ENCODE measurements around the gene RAB7B. TPM values are rescaled to one million over a fixed set of nuclear protein-coding genes. Genes with fewer than 3 reads are reported as not detected.

RAB7B gene
- total RNA-seq, 2 experiments from 2014 or later = not detected

DNA sequence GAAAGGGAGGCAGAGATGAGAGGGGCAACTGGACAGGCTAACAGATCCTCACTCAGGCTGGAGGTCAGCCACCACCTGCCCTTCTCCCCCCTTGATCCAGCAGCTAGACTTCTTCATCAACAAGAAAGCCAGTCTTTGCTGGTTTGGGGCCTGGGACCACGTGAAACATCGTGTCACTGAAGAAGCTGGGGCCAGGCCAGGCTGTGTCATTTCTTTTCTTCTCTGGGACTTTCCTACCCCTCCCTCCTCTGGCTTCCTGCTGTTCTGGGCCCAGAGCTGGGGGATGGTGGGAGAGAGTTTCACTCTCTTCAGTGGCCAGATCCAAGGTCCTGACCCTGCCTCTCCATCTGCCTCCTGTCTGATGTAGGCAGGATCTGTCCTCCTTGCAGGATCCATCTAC, 41.8 kb downstream of the RAB7B start:
- Mint-ChIP-seq H3K4me1 (peaks cover 6% of the 10 kb centered on the region), H3K4me3 (no peak overlapping the region), H3K9me3 (ENCODE audit: low read depth) (no peaks in the 10 kb centered on the region), H3K36me3 (no peaks in the 10 kb centered on the region), H3K27ac (no peak overlapping the region), H3K27me3 (peaks cover 24% of the 10 kb centered on the region)
- DNase-seq (no peak), ATAC-seq (peak; percentile 30)
- CTCF ChIA-PET = interaction anchor here (0.6 to 3.9 kb wide), 4 partner anchors 10 to 44 kb away, joined by 3 to 19 read pairs (median 6); no protein-coding TSS in a partner anchor

DNA sequence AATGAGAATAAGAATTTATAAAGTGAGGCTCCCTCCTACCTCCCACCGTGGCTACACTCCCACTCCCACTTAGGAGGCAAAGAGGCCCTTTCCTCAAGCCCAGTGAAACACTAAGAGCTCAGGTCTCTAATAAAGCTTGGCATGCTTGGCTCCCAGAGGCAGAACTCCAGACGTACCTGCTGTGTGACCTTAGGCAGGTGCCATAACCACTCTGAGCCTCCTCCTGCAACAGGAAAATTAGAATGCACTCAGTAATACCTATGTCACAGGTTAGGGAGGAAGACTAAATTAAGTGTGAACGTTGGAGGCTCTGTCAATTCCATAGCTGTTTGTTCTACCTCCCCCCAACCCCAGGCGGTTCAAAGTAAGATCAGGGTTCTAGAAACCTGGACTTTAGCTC, 43.4 kb downstream of the RAB7B start:
- Mint-ChIP-seq H3K36me3 (no peaks in the 10 kb centered on the region), H3K9me3 (ENCODE audit: low read depth) (no peaks in the 10 kb centered on the region), H3K4me1 (peaks cover 6% of the 10 kb centered on the region), H3K4me3 (no peak overlapping the region), H3K27me3 (peaks cover 33% of the 10 kb centered on the region), H3K27ac (no peak overlapping the region)
- CTCF ChIA-PET = interaction anchor here (3.0 to 3.9 kb wide), 2 partner anchors 11 to 18 kb away, joined by 10 to 19 read pairs; no protein-coding TSS in a partner anchor
- ATAC-seq = no peak
- no peak for DNase-seq

DNA sequence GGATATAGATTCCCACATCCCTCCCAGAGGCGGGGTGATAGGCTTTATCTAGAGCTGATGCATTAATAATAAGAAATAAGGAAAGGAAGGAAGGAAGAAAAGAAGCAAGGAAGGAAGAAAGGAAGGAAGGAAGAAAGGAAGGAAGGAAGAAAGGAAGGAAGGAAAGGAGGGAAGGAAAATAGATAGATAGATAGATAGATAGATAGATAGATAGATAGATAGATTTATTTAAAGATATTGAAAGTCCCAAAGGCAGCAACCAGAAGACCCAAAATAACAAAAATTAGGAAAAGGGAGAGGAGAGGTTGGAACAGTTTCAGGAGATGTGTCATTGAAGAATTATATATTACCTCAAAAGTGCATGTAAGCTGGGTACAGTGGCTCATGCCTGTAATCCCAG, 47.7 kb downstream of the RAB7B start:
- Mint-ChIP-seq H3K4me1 (no peaks in the 10 kb centered on the region), H3K4me3 (no peak overlapping the region), H3K36me3 (no peaks in the 10 kb centered on the region), H3K27ac (no peak overlapping the region), H3K27me3 (peaks cover 36% of the 10 kb centered on the region), H3K9me3 (ENCODE audit: low read depth) (no peaks in the 10 kb centered on the region)
- CTCF ChIA-PET = no interaction called here
- ATAC-seq (no peak), DNase-seq (no peak)

DNA sequence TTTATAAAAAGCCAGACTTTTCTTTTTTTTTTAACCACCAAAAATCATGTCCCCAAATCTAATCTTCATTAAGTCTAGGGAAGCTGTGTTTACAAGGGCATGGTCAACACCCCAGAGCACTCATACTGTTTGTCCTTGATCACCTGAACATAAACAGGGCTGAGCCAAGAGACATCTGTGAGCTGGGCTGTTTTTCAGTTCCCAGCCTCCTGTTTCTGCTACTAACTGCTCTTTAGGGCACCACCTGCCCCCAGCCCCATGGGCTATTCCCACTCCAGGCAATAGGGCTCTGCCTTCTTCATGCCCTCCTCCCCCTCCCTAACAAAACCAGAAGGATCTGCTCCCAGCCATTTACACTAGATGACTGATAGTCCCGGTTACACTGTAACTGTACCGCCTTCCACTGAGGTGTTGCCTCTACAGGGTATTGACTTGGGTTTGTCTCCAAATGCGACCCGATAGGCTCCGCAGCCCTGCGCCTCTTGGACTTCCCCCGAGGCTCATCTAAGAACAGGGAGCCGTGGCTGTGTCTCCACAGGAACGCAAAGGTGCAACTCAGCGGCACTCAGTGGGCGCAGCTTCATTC, 48.3 kb downstream of the RAB7B start:
- no peaks in the 10 kb centered on the region for H3K36me3 Mint-ChIP-seq
- H3K27ac Mint-ChIP-seq = no peak overlapping the region
- H3K27me3 Mint-ChIP-seq = peaks cover 36% of the 10 kb centered on the region
- no peak overlapping the region for H3K4me3 Mint-ChIP-seq
- no peak for ATAC-seq
- no peaks in the 10 kb centered on the region for H3K4me1 Mint-ChIP-seq
- no peak for DNase-seq
- CTCF ChIA-PET = no interaction called here
- H3K9me3 Mint-ChIP-seq (ENCODE audit: low read depth) = no peaks in the 10 kb centered on the region

DNA sequence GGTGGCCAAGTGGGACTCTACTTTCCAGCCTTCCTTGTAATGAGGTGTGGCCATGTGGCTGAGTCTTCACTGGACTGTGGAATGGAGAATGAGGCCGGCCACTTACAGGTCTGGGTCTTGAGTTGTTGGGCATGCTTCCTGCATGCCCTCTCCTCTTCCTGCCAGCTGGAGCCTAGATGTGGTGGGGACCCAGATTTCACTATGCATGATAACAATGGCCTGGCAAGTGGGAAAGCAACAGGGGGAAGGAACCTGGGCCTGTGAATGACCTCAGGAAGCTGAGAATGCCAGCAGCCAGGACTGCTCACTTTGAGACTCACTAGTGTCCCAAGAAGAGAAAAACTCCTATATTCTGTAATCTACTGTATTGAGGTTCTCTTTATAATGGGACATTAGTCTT, 51.4 kb downstream of the RAB7B start:
- no peak overlapping the region for H3K27ac Mint-ChIP-seq

DNA sequence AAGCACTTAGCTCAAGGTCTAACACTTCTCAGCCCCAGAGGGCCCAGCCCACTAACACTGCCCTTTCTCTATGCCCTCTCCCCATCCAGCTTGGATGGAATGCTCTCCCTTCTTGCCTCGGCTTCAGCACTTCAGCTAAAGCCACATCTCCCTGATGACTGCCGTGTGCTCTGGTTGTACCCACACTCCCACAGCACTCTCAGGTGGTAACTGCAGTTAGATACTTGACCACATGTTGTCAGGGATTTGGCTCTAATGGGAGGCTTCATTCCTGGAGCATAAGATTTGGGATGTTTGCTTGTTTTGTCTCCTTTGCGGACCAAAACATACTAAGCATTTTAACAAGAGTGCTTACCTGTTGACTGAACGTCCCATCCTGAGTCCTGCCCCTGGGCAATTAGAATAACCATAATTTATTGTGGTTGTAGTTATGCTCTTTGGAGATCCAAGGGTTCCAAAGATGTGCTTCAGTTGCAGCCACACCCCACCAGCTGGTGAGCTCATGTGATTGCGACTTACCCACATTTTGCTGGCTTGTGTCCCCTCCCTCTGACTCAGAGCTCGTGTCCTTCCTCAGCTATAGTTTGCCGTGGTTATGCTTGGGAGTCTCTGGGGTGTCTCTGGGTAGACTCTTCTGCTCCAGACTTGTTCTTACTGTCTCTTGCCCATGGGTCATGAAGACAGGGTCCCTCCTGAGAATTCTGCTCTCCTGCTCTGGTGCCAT, 52.2 kb downstream of the RAB7B start:
- Mint-ChIP-seq H3K9me3 (ENCODE audit: low read depth) (no peaks in the 10 kb centered on the region), H3K4me1 (no peaks in the 10 kb centered on the region), H3K4me3 (no peak overlapping the region), H3K27me3 (peaks cover 23% of the 10 kb centered on the region), H3K27ac (no peak overlapping the region), H3K36me3 (no peaks in the 10 kb centered on the region)
- CTCF ChIA-PET = interaction anchor here (1.1 to 3.0 kb wide), 4 partner anchors 26 to 292 kb away, joined by 3 to 12 read pairs (median 7); no protein-coding TSS in a partner anchor
- ATAC-seq (no peak), DNase-seq (no peak)

More for the DNA sequence above, 51.4 kb downstream of the RAB7B start:
- no peaks in the 10 kb centered on the region for H3K4me1 Mint-ChIP-seq
- DNase-seq (no peak), ATAC-seq (no peak)
- peaks cover 20% of the 10 kb centered on the region for H3K27me3 Mint-ChIP-seq
- H3K4me3 Mint-ChIP-seq = no peak overlapping the region
- no peaks in the 10 kb centered on the region for H3K36me3 Mint-ChIP-seq
- H3K9me3 Mint-ChIP-seq (ENCODE audit: low read depth) = no peaks in the 10 kb centered on the region
- CTCF ChIA-PET = interaction anchor here (1.1 to 3.0 kb wide), 4 partner anchors 25 to 293 kb away, joined by 3 to 12 read pairs (median 7); no protein-coding TSS in a partner anchor

DNA sequence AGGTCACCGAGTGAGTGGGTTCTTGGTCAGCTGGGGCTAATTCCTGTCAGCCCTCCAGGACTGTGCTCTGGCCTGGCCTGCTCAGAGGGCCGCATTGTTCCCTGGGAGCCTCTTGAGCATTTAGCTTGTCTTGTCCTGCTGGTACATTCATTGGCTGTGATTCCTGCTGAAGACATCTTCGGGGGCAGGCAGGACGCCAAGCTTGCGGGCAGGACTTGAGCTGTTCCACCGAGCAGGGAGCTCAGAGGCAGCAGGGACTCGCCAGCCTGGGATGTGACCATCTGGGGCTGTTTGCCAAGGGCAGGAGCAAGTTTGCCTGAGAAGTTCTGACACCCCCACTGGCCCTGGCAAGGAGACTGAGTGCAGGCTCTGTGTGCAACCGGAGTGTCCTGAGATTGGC, 52.9 kb downstream of the RAB7B start:
- Mint-ChIP-seq H3K36me3 (no peaks in the 10 kb centered on the region), H3K9me3 (ENCODE audit: low read depth) (no peaks in the 10 kb centered on the region), H3K27ac (no peak overlapping the region), H3K27me3 (peaks cover 26% of the 10 kb centered on the region), H3K4me3 (no peak overlapping the region), H3K4me1 (no peaks in the 10 kb centered on the region)
- ATAC-seq = no peak
- no peak for DNase-seq
- CTCF ChIA-PET = interaction anchor here (2.8 to 3.0 kb wide), 2 partner anchors 27 to 31 kb away, joined by 11 to 12 read pairs; no protein-coding TSS in a partner anchor

DNA sequence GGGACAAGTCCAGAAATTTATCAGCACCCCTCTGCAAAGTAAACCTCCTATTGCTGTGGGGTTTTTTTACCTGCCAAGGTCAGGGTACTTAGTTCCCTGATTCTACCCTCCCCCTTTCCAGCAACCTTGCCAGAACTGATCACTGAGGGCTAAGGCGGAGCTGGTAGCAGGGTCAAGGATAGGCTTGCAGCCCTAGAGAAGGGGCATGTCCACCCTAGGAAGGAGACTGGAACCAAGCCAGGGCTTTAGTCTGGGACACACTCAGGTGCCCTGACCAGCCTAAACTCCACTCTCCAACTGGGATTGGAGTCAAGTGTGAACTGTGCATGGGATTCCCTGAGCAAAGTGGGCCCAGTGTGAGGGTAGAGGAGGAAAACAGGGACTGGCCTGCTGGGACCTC, 53.4 kb downstream of the RAB7B start:
- no peak overlapping the region for H3K4me3 Mint-ChIP-seq
- DNase-seq (no peak), ATAC-seq (no peak)
- H3K27ac Mint-ChIP-seq = no peak overlapping the region
- H3K4me1 Mint-ChIP-seq = no peaks in the 10 kb centered on the region
- CTCF ChIA-PET = interaction anchor here (2.8 to 3.0 kb wide), 2 partner anchors 27 to 31 kb away, joined by 11 to 12 read pairs; no protein-coding TSS in a partner anchor
- peaks cover 26% of the 10 kb centered on the region for H3K27me3 Mint-ChIP-seq
- H3K9me3 Mint-ChIP-seq (ENCODE audit: low read depth) = no peaks in the 10 kb centered on the region
- no peaks in the 10 kb centered on the region for H3K36me3 Mint-ChIP-seq

DNA sequence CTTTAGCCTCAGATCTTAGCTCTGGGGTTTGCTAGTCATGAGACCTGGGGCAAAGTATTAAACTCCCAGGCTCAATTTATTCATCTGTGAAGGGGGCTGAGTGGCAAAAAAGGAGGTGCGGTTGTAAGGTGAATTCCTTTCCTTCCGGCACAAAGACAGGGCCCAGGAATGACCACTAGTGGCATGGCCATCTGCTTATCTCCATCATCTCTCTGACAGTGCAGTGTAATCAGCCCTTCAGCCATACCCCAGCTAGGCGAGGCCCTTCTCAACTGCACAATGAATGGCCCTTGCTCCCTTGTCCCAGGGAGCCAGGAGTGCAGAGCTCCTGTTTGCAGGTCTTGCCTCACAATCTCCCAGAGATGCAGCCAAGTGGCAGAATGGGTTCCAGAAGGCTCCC, 54.3 kb downstream of the RAB7B start:
- Mint-ChIP-seq H3K27me3 (peaks cover 24% of the 10 kb centered on the region), H3K9me3 (ENCODE audit: low read depth) (no peaks in the 10 kb centered on the region), H3K27ac (no peak overlapping the region), H3K4me3 (no peak overlapping the region), H3K36me3 (no peaks in the 10 kb centered on the region), H3K4me1 (no peaks in the 10 kb centered on the region)
- ATAC-seq = no peak
- DNase-seq = no peak
- CTCF ChIA-PET = interaction anchor here (1.0 kb wide), 1 partner anchor 28 kb away, joined by 4 read pairs; no protein-coding TSS in a partner anchor

DNA sequence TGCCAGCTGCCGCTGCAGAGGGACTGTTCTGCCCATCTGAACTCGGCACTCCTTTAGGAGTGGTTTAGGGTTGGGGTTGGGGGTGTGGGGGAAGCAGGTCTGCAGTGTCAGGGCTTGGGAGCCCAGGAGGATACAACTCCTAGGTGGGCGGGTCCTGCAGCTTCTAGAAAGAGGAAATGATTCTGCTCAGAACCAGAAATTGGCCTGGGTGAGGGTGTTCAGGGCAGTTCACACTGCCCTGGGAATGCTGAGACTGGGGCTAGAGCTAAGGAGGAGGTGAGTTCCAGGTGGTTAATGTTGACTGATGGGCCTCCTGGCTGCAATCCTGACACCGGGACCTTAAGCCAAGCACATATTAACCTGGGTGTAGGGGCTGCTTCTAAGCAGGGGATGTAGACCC, 55.2 kb downstream of the RAB7B start:
- DNase-seq = no peak
- Mint-ChIP-seq H3K27me3 (peaks cover 27% of the 10 kb centered on the region), H3K9me3 (ENCODE audit: low read depth) (no peaks in the 10 kb centered on the region), H3K27ac (no peak overlapping the region), H3K36me3 (no peaks in the 10 kb centered on the region), H3K4me1 (no peaks in the 10 kb centered on the region), H3K4me3 (no peak overlapping the region)
- CTCF ChIA-PET = no interaction called here
- ATAC-seq = no peak

DNA sequence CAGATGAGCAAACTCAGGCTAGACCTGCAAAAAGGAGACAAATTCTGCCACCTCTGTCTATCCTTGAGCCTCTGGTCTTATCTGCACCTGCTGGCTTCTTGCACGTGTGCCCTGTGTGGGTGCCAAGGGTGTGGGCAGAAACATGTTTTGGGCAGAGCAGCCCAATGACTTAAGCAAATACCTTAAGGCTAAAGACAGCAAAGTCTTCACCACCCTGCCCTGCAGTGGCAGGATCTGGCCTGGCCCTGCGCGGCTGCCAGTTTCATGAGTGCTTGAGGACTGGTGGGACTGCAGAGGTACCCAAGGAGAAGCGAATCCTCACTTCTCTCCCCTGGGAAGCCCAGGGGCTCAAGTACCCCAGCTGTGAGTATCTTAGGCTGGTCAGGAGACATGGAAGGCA, 56.2 kb downstream of the RAB7B start:
- H3K36me3 Mint-ChIP-seq = no peaks in the 10 kb centered on the region
- H3K27ac Mint-ChIP-seq = no peak overlapping the region
- no peaks in the 10 kb centered on the region for H3K4me1 Mint-ChIP-seq
- CTCF ChIA-PET = interaction anchor here (1.7 kb wide), 1 partner anchor 31 kb away, joined by 4 read pairs; no protein-coding TSS in a partner anchor
- ATAC-seq (no peak), DNase-seq (no peak)
- H3K9me3 Mint-ChIP-seq (ENCODE audit: low read depth) = no peaks in the 10 kb centered on the region
- peaks cover 32% of the 10 kb centered on the region for H3K27me3 Mint-ChIP-seq
- H3K4me3 Mint-ChIP-seq = no peak overlapping the region

DNA sequence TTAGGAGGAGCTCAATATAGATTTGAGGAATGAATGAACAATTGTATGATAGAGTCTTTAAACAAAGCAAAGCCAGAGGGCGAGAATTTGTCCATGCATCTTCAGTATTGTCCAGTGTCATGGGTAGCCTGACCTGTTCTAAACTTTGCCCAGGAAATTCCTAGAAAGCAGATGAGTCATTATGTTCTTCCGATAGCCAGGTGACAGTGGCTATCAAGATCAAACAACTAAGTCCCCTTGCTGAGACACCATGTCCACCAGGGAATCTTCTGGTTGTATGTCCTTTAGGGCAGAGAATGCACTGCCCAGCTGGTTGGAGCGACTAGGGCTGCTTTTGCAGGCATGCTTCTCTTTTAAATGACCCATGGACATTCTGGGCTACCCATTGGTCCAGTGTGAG, 58.1 kb downstream of the RAB7B start:
- Mint-ChIP-seq H3K4me1 (no peaks in the 10 kb centered on the region), H3K9me3 (ENCODE audit: low read depth) (no peaks in the 10 kb centered on the region), H3K36me3 (no peaks in the 10 kb centered on the region), H3K27ac (no peak overlapping the region), H3K27me3 (peaks cover 36% of the 10 kb centered on the region), H3K4me3 (no peak overlapping the region)
- no peak for DNase-seq
- ATAC-seq = no peak
- CTCF ChIA-PET = interaction anchor here (1.5 kb wide), 1 partner anchor 33 kb away, joined by 5 read pairs; no protein-coding TSS in a partner anchor

DNA sequence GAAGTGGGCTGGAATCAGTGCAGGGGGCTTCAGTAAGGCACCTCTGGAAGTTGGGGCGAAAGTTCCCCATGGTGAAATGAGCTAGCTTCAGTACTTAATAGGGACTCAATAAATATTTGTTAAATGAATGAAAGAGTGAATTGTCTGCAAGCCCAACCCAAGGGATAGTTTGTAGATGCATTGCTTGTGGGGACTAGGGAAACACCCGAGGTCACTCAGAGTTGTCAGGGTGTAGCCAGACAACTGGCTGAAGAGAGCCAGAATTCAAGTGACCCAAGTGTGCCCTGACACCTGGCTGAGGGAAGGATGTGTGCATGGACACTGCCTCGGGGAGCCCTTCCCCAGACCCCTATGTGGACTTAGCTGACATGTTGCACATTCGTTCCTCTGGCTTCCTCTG, 58.7 kb downstream of the RAB7B start:
- peaks cover 36% of the 10 kb centered on the region for H3K27me3 Mint-ChIP-seq
- H3K36me3 Mint-ChIP-seq = no peaks in the 10 kb centered on the region
- no peak overlapping the region for H3K27ac Mint-ChIP-seq
- H3K4me3 Mint-ChIP-seq = no peak overlapping the region
- CTCF ChIA-PET = interaction anchor here (1.5 kb wide), 1 partner anchor 33 kb away, joined by 5 read pairs; no protein-coding TSS in a partner anchor
- H3K9me3 Mint-ChIP-seq (ENCODE audit: low read depth) = no peaks in the 10 kb centered on the region
- H3K4me1 Mint-ChIP-seq = no peaks in the 10 kb centered on the region
- ATAC-seq (no peak), DNase-seq (no peak)

DNA sequence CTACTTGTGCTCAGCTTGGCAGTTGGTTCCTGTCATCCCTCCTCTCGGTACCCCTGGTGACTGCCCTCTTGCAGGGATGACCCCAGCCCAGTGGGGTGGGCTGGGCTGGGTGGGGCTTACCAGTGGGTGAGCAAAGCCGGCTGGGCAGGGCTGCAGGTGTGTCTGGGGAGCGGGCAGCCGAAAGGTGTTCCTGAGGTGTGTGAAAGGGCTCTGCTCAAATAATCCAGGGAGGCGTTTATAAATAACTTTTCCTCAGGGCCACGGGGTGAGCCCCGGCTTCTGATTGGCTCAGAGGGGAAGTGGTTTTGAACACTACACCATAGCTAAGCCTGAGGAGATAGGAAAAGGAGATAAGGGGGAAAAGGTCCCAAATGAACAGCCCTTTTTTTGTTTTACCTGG, 60.0 kb downstream of the RAB7B start, which contains the start of gene SLC26A9:
Gene SLC26A9, minus strand, starts transcription at position 212 of the 400 bp plus-strand sequence. CDS start 7,636 bp downstream, outside the sequence.
- DNase-seq = no peak
- CTCF ChIA-PET = interaction anchor here (1.5 kb wide), 1 partner anchor 34 kb away, joined by 5 read pairs; no protein-coding TSS in a partner anchor
- peaks cover 39% of the 10 kb centered on the region for H3K27me3 Mint-ChIP-seq
- ATAC-seq = no peak
- no peaks in the 10 kb centered on the region for H3K4me1 Mint-ChIP-seq
- no peaks in the 10 kb centered on the region for H3K9me3 Mint-ChIP-seq (ENCODE audit: low read depth)
- no peak within 1 kb of the TSS for H3K4me3 Mint-ChIP-seq
- H3K27ac Mint-ChIP-seq = no peak within 1 kb of the TSS
- H3K36me3 Mint-ChIP-seq = no peaks in the 10 kb centered on the region
